HEK293T (cell line): ENCODE data around the gene PNMA8A.

Source experiments
- CTCF ChIA-PET: fragments of 350-600 bp; formaldehyde crosslinking; extraction: SDS; loops from one replicate; lab custom pipeline; 2021; ENCODE audit warnings: antibody characterized with exemption, inconsistent platforms; lab: Yijun Ruan, JAX
- POLR2A ChIA-PET: fragments of 350-600 bp; formaldehyde crosslinking; extraction: SDS; loops from one replicate; lab custom pipeline; 2020; ENCODE audit warnings: antibody characterized with exemption, inconsistent platforms; lab: Yijun Ruan, JAX
- DNase-seq: peaks from one replicate; pipeline ENCODE4 v3.0.0; 2012; ENCODE audit warnings: mixed read lengths; ENCODE audit errors: extremely low spot score
- ARNT ChIP-seq: fragments of 450-650 bp; IDR thresholded peaks from 2 replicates; pipeline ENCODE4 v1.6.1; 2017; ENCODE audit warnings: mild to moderate bottlenecking
- BHLHE40 ChIP-seq: fragments of 450-650 bp; IDR thresholded peaks from 2 replicates; pipeline ENCODE4 v1.6.1; 2016; ENCODE audit warnings: mild to moderate bottlenecking, moderate library complexity, borderline replicate concordance
- CTBP1 ChIP-seq: fragments of 450-650 bp; IDR thresholded peaks from 2 replicates; pipeline ENCODE4 v1.6.1; 2016; ENCODE audit warnings: borderline replicate concordance
- ELF4 ChIP-seq: fragments of 450-650 bp; IDR thresholded peaks from 2 replicates; pipeline ENCODE4 v1.6.1; 2017; ENCODE audit warnings: antibody characterized with exemption
- FOXA1 ChIP-seq: fragments of 450-650 bp; IDR thresholded peaks from 2 replicates; pipeline ENCODE4 v1.6.1; 2016; ENCODE audit warnings: mild to moderate bottlenecking
- FOXK2 ChIP-seq: fragments of 450-650 bp; IDR thresholded peaks from 2 replicates; pipeline ENCODE4 v1.6.1; 2016; ENCODE audit warnings: mild to moderate bottlenecking
- FOXM1 ChIP-seq: fragments of 450-650 bp; IDR thresholded peaks from 2 replicates; pipeline ENCODE4 v1.6.1; 2017; ENCODE audit warnings: mild to moderate bottlenecking, borderline replicate concordance
- HDGF ChIP-seq: fragments of 450-650 bp; IDR thresholded peaks from 2 replicates; pipeline ENCODE4 v1.6.1; 2017; ENCODE audit warnings: antibody characterized with exemption, borderline replicate concordance
- L3MBTL2 ChIP-seq: fragments of 450-650 bp; conservative IDR thresholded peaks from 2 replicates; pipeline ENCODE4 v1.6.1; 2016; ENCODE audit warnings: mild to moderate bottlenecking
- LEF1 ChIP-seq: fragments of 450-650 bp; IDR thresholded peaks from 2 replicates; pipeline ENCODE4 v1.6.1; 2017; ENCODE audit warnings: mild to moderate bottlenecking, borderline replicate concordance
- NFRKB ChIP-seq: fragments of 450-650 bp; IDR thresholded peaks from 2 replicates; pipeline ENCODE4 v1.6.1; 2016; ENCODE audit warnings: mild to moderate bottlenecking, moderate library complexity
- SP1 ChIP-seq: fragments of 450-650 bp; IDR thresholded peaks from 2 replicates; pipeline ENCODE4 v1.6.1; 2017
- SUZ12 ChIP-seq: fragments of 450-650 bp; IDR thresholded peaks from 2 replicates; pipeline ENCODE4 v1.6.1; 2016; ENCODE audit warnings: mild to moderate bottlenecking
- TARDBP ChIP-seq: fragments of 450-650 bp; IDR thresholded peaks from 2 replicates; pipeline ENCODE4 v1.6.1; 2016
- ZNF384 ChIP-seq: fragments of 450-650 bp; IDR thresholded peaks from 2 replicates; pipeline ENCODE4 v1.6.1; 2016
- TF ChIP-seq, protein P1 (sequence below): fragments of 450-650 bp; IDR thresholded peaks from 2 replicates; pipeline ENCODE4 v1.6.1; 2016

PNMA8A gene

GRCh38 chr19:46481223-46481848, 10.0 kb upstream of the PNMA8A start:
- DNase-seq = no peak
- POLR2A ChIA-PET = no interaction called here
- TF ChIP-seq TARDBP = no peak
- TF ChIP-seq FOXM1 = no peak
- TF ChIP-seq LEF1 = no peak
- no peak for TF ChIP-seq HDGF
- TF ChIP-seq ARNT = no peak
- TF ChIP-seq L3MBTL2 = no peak; the same call in 1 of the 2 replicates
- TF ChIP-seq ELF4 = no peak
- TF ChIP-seq FOXK2 = no peak
- TF ChIP-seq SP1 = no peak
- no peak for TF ChIP-seq ZNF384
- TF ChIP-seq, protein P1, sequence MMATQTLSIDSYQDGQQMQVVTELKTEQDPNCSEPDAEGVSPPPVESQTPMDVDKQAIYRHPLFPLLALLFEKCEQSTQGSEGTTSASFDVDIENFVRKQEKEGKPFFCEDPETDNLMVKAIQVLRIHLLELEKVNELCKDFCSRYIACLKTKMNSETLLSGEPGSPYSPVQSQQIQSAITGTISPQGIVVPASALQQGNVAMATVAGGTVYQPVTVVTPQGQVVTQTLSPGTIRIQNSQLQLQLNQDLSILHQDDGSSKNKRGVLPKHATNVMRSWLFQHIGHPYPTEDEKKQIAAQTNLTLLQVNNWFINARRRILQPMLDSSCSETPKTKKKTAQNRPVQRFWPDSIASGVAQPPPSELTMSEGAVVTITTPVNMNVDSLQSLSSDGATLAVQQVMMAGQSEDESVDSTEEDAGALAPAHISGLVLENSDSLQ = no peak
- no peak for TF ChIP-seq CTBP1
- no peak for TF ChIP-seq BHLHE40
- TF ChIP-seq FOXA1 = no peak
- CTCF ChIA-PET = interaction anchor here (0.6 to 1.3 kb wide), 2 partner anchors 79 to 84 kb away, joined by 3 read pairs; no protein-coding TSS in a partner anchor

DNA sequence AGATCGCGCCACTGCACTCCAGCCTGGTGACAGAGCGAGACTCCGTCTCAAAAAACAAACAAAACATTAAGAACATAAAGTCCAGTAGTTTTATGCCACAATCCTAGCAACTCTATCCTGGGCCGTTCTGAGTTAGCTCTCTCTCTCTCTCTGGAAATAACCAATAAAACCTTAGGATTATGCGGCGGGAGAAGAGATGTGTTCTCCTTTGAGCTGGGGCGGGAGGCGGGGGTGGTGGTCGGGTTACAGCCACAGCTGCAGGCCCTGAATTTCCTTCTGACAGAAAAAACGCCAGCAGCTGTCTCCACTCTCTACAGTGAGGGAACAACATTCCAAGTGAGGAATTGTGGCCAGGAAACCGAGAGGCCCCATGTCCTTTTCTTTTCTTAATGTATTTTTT, 9.1 kb upstream of the PNMA8A start:
- POLR2A ChIA-PET = interaction anchor here (0.7 kb wide), 1 partner anchor 67 kb away, joined by 5 read pairs; the partner anchor contains the start of gene CCDC8
- CTCF ChIA-PET = interaction anchor here (1.3 kb wide), 1 partner anchor 78 kb away, joined by 3 read pairs; no protein-coding TSS in a partner anchor
- peak; percentile 51 for DNase-seq
- no peak for TF ChIP-seq FOXA1
- TF ChIP-seq FOXK2 = no peak
- TF ChIP-seq SP1 = no peak
- TF ChIP-seq LEF1 = no peak
- TF ChIP-seq ZNF384 = no peak
- TF ChIP-seq L3MBTL2 = no peak
- no peak for TF ChIP-seq BHLHE40
- TF ChIP-seq SUZ12 = no peak
- no peak for TF ChIP-seq ELF4
- TF ChIP-seq, protein P1 = no peak
- no peak for TF ChIP-seq ARNT
- TF ChIP-seq HDGF = no peak

DNA sequence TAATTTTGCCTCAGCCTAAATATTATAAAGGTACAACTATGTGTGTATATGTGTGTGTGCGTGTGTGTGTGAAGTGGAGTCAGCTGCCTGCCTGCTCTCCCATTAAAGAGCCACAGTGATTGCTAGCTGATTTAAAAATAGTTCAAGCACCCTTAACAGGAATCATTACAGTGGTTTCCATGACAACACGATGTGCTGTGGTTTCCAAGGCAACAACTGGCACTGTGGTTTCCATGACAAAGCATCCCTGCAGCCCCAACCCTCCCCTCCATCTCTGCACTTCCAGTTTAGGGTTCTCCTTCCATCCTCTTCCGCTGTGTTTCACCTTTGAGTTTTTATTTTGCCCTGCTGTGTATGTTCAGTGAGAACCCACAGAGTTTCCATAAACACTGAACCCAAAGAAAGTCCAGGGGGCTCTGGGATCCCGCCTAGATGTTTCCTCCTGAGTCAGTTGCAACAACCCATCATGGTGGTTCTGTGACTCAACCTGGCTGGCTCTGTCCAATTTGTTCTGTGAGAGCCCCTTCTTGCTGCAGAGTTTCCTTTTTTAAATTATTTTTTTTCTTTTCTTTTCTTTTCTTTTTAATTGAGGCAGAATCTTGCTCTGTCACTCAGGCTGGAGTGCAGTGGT, 7.1 kb upstream of the PNMA8A start:
- CTCF ChIA-PET = no interaction called here
- DNase-seq = no peak
- POLR2A ChIA-PET = no interaction called here
- no peak for TF ChIP-seq ELF4
- no peak for TF ChIP-seq FOXK2
- no peak for TF ChIP-seq NFRKB
- no peak for TF ChIP-seq SP1
- TF ChIP-seq ARNT = no peak
- TF ChIP-seq L3MBTL2 = no peak
- no peak for TF ChIP-seq FOXA1
- no peak for TF ChIP-seq HDGF
- no peak for TF ChIP-seq SUZ12
- no peak for TF ChIP-seq TARDBP
- TF ChIP-seq ZNF384 = no peak
- TF ChIP-seq FOXM1 = no peak
- TF ChIP-seq CTBP1 = no peak
- TF ChIP-seq, protein P1 = no peak

- ChIA-PET POLR2A (no interaction called here), CTCF (no interaction called here)
- TF ChIP-seq HDGF = no peak
- TF ChIP-seq BHLHE40 = no peak
- TF ChIP-seq FOXK2 = no peak
- TF ChIP-seq SUZ12 = no peak
- TF ChIP-seq ARNT = no peak
- TF ChIP-seq, protein P1 = no peak
- TF ChIP-seq ZNF384 = no peak
- TF ChIP-seq NFRKB = no peak
Measured at GRCh38 chr19:46475986-46476385, 4.6 kb upstream of the PNMA8A start.

GRCh38 chr19:46474211-46474610, 2.8 kb upstream of the PNMA8A start:
- DNase-seq = no peak
- ChIA-PET POLR2A (no interaction called here), CTCF (no interaction called here)
- TF ChIP-seq HDGF = no peak
- no peak for TF ChIP-seq L3MBTL2
- TF ChIP-seq ARNT = no peak
- TF ChIP-seq CTBP1 = no peak
- TF ChIP-seq TARDBP = no peak
- no peak for TF ChIP-seq NFRKB
- no peak for TF ChIP-seq LEF1
- TF ChIP-seq FOXA1 = no peak

More at GRCh38 chr19:46475986-46476385, 4.6 kb upstream of the PNMA8A start:
- no peak for DNase-seq

DNA sequence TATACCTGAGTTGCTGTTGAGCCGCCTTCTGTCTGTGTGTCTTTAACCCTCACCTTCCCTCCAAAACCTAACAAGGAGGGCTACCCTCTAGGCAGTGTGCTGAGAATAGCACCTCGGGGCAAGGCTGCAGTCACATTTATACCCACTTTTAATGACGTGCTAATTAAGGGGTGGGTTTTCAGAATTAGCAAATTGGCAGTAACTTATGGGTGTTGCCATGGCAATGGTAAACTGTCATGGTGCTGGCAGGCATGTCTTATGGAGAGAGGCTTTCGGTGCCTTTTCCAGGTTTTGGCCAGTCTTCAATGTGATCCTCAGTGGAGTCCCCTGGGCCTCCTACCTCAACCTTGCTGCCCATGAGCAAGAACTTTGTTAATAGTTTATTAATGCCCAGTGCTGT, 1.2 kb upstream of the PNMA8A start:
- ChIA-PET POLR2A (no interaction called here), CTCF (no interaction called here)
- no peak for DNase-seq
- no peak for TF ChIP-seq ARNT
- TF ChIP-seq ELF4 = no peak
- no peak for TF ChIP-seq ZNF384
- no peak for TF ChIP-seq SUZ12
- no peak for TF ChIP-seq L3MBTL2
- no peak for TF ChIP-seq CTBP1
- no peak for TF ChIP-seq FOXM1
- TF ChIP-seq, protein P1 = no peak
- no peak for TF ChIP-seq FOXK2
- TF ChIP-seq FOXA1 = no peak
- TF ChIP-seq BHLHE40 = no peak
- no peak for TF ChIP-seq SP1
- TF ChIP-seq NFRKB = no peak
- TF ChIP-seq TARDBP = no peak
- no peak for TF ChIP-seq HDGF
- no peak for TF ChIP-seq LEF1
